ENCODE data around the gene MFSD2A.

DNA sequence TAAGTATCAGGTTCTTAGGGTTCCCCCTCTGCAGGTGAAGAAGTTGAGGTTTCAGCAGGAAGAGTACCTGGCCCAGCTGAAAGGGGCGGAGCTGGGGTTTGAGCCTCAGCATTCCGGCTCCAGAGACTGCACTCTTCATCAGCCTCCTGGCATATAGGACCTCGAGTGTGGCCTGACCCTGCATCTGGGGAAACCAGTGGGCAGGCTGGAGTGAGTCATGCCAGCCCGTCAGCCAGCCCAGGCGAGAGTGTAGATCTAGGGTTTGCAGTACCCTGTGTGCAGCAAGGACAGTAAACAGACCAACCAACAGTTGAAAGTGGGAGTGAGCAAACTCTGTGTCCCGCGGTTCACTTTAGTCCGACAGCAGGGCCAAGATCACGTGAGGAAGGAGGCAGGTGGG lies 14.1 kb downstream of the MFSD2A start:
- TF ChIP-seq CTCF (conservative IDR thresholded peaks at IDR 0.05; ENCODE audit: low read length) = no peak
- no peak for TF ChIP-seq EZH2phosphoT487 (IDR thresholded peaks at IDR 0.05; ENCODE audit: borderline replicate concordance)

All from Loucy (cell line).